Thoracic aorta (tissue), 2 donors: ENCODE results near the gene RUNX1. TPM values are rescaled to one million over a fixed set of nuclear protein-coding genes. Genes with fewer than 3 reads are reported as not detected.

ENCODE experiments used
- ATAC-seq: fragments of 150-250 bp; one replicate; pipeline ENCODE4 v1.8.0; 2017; ENCODE audit warnings: low read depth; ENCODE audit not compliant: insufficient number of reproducible peaks, low FRiP score
- DNase-seq: peaks from one replicate; pipeline ENCODE4 v3.0.0-alpha.2; 2020; ENCODE audit warnings: low spot score
- H3K27ac ChIP-seq, 2 donors: fragments of 200-600 bp; sonication (generic); 1 replicate in 1 of 2; 2 replicates in 1 of 2; pipeline ENCODE4 v1.5.1; 2016; ENCODE audit warnings: mild to moderate bottlenecking in 2 of 2, moderate library complexity in 2 of 2
- H3K27me3 ChIP-seq: fragments of 200-600 bp; sonication (generic); replicated peaks from 2 replicates; pipeline ENCODE4 v1.6.0; 2016; ENCODE audit warnings: mild to moderate bottlenecking; ENCODE audit not compliant: insufficient read depth
- H3K36me3 ChIP-seq: fragments of 200-600 bp; sonication (generic); one replicate; pipeline ENCODE4 v1.5.1; 2016
- H3K4me1 ChIP-seq, 2 donors: fragments of 200-600 bp; sonication (generic); 1 replicate in 1 of 2; 2 replicates in 1 of 2; pipeline versions ENCODE4 v1.5.1 to v1.6.0; 2016; ENCODE audit warnings: low read depth in 2 of 2, mild to moderate bottlenecking in 1 of 2; ENCODE audit not compliant: control insufficient read depth in 1 of 2
- H3K4me3 ChIP-seq: fragments of 200-600 bp; sonication (generic); 2 replicates; pipeline ENCODE4 v1.5.1; 2016; ENCODE audit warnings: mild to moderate bottlenecking
- H3K9me3 ChIP-seq: fragments of 200-600 bp; sonication (generic); 2 replicates; pipeline ENCODE4 v1.5.1; 2016
- CTCF ChIP-seq: fragments of 200-600 bp; sonication (generic); IDR thresholded peaks from one replicate; pipeline ENCODE4 v1.5.1; 2019; ENCODE audit warnings: antibody characterized with exemption
- total RNA-seq, 2 donors: library from RNA; depleted of rRNA; stranded (reverse); fragments of >200 nt; gene quantifications; one replicate each; pipeline versions ENCODE4 v1.1.0 to v1.2.3, GENCODE V29; 2016

Gene RUNX1
- total RNA-seq, 2 donors from 2014 or later, result 47.4 to 64.7 TPM

DNA sequence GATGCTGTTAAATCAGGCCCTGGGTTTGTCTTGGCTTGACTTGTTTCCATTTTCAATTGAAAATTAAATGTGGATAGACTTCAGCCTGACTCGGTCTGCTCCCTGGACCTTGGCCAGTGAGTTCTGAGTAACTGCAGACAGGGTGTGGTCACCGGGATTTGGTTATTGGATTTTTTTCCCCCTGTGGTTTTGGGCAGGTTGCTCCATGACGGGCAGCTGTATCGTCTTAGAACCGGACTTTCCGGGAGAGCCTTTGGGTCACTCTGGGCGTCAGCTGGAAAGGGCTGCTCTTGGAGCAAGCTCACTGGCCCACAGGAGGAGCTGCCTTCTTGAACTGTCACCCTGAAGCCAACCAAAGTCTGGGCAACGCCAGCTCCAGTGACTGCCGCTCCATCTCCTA lies 305.3 kb downstream of the RUNX1 start:
- TF ChIP-seq CTCF, result no peak
- ATAC-seq (no peak), DNase-seq (no peak)
- Histone ChIP-seq H3K4me1 (no peaks in the 10 kb centered on the region), H3K27me3 (no peaks in the 10 kb centered on the region), H3K9me3 (no peaks in the 10 kb centered on the region), H3K4me3 (no peak overlapping the region), H3K27ac (no peak overlapping the region), H3K36me3 (no peaks in the 10 kb centered on the region)

DNA sequence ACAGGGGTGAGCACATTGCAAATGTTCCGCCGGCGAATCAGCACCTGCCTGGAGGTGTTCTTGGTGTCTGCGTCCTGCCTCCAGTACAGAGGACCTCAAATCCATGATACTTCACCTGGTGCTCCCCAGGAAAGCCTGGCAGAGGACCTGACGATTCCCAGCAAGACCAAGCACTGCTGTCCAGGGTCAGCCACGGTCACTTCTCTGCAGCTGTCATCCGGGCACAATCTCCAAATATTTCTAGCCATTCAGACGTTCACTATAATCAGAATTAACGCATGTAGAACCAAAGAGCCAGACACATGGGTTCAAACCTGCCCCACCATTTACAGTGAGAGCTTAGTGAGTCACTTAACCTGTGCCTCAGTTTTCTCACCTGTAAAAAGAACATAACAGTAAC lies 305.8 kb downstream of the RUNX1 start:
- Histone ChIP-seq H3K36me3 (no peaks in the 10 kb centered on the region), H3K4me1 (no peaks in the 10 kb centered on the region), H3K9me3 (no peaks in the 10 kb centered on the region), H3K27ac (no peak overlapping the region), H3K4me3 (no peak overlapping the region), H3K27me3 (no peaks in the 10 kb centered on the region)
- DNase-seq (no peak), ATAC-seq (no peak)
- no peak for TF ChIP-seq CTCF

- Histone ChIP-seq H3K27ac (no peak overlapping the region), H3K4me1 (no peaks in the 10 kb centered on the region), H3K27me3 (no peaks in the 10 kb centered on the region), H3K9me3 (no peaks in the 10 kb centered on the region), H3K36me3 (no peaks in the 10 kb centered on the region), H3K4me3 (no peak overlapping the region)
- no peak for DNase-seq
- no peak for ATAC-seq
- TF ChIP-seq CTCF, result no peak
Observed at GRCh38 chr21:34740198-34740597, 308.9 kb downstream of the RUNX1 start.
